Measurements from ENCODE around the gene MATN3.

Gene MATN3

DNA sequence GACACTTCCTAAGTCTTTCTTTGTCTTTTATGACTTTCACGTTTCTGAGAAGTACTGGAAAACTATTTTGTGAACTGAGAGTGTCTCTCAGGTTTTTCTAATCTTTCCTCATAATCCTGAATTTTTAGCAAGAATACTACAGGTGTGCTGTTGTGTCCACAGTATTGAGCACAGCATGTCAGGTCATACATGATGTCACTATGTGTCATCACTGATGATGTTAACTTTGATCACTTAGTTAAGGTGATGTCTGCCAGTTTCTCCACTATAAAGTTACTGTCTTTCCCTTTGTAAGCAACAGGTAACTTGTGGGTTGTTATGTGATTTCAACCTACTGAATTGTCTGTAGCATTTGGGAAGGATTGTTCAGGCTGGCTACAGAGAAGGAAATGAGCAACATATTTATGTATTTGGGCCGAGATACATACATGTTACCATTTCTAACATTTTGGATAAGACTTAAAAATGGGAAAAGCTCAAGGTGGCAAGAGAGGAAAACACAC is 11.1 kb downstream of the MATN3 start:
- no peak for DNase-seq (ENCODE audit: low spot score)
- TF ChIP-seq, protein P1, sequence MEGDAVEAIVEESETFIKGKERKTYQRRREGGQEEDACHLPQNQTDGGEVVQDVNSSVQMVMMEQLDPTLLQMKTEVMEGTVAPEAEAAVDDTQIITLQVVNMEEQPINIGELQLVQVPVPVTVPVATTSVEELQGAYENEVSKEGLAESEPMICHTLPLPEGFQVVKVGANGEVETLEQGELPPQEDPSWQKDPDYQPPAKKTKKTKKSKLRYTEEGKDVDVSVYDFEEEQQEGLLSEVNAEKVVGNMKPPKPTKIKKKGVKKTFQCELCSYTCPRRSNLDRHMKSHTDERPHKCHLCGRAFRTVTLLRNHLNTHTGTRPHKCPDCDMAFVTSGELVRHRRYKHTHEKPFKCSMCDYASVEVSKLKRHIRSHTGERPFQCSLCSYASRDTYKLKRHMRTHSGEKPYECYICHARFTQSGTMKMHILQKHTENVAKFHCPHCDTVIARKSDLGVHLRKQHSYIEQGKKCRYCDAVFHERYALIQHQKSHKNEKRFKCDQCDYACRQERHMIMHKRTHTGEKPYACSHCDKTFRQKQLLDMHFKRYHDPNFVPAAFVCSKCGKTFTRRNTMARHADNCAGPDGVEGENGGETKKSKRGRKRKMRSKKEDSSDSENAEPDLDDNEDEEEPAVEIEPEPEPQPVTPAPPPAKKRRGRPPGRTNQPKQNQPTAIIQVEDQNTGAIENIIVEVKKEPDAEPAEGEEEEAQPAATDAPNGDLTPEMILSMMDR (IDR thresholded peaks at IDR 0.05), result no peak
- no peak overlapping the region for H3K4me3 ChIP-seq
- H3K27ac ChIP-seq, result no peak overlapping the region

DNA sequence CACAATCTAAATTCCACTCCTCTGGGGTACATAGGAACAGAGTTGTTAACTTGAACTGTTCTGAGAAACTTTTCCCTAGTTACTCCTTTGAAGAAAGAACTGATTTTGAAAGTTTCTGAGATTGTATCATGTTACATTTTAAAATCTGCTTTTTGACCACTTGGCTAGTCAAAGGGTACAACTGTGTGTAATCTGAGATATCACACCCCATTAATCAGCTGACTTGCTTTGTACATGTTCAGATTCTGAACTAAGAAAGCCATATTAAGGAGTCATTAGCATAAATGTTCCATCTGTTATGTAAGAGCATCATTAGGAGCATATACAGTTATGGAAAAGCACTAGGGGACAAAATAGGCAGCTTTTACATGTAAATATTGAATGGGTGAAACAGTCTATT is 18.7 kb downstream of the MATN3 start:
- Histone ChIP-seq H3K4me3 (no peak overlapping the region), H3K27ac (no peak overlapping the region)
- TF ChIP-seq, protein P1 (IDR thresholded peaks at IDR 0.05), result no peak
- DNase-seq (ENCODE audit: low spot score), result no peak

DNA sequence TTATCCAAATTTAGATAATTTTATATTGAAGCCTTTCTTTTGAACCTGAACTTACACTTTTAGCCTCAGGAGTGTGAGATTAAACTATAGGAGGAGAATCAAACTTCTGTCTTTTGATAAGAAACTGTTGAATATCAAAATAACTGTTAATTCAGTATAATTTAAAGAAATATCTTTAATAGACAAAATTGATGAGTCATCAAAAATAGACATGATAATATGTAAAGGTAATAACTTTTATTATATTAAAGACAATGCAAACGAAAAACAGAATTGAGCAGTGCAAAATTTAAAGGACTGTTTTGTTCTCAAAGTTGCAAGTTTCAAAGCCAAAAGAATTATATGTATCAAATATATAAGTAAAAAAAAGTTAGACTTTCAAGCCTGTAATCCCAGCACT is 20.6 kb downstream of the MATN3 start:
- no peak overlapping the region for H3K4me3 ChIP-seq
- no peak for DNase-seq (ENCODE audit: low spot score)
- TF ChIP-seq, protein P1 (IDR thresholded peaks at IDR 0.05), result no peak
- H3K27ac ChIP-seq, result no peak overlapping the region

DNA sequence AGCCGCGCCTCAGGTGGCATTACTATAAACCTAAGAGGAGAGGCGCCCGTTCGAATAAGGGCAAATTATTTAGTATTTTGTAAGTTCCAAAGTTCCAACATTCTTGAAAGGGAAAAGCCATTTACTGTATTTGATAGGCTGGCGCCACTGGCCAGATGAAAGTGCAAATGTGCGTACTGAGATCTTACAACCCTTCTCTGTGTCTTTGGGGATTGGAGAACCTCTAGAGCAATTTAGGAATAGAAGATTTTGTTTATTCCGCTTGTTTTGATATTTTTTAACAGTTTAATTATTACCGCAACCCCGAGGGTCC is 22.1 kb downstream of the MATN3 start:
- H3K4me3 ChIP-seq, result peak overlapping the region; percentile 81
- H3K27ac ChIP-seq, result peak overlapping the region; percentile 48 to 59
- no peak for DNase-seq (ENCODE audit: low spot score)
- TF ChIP-seq, protein P1 (IDR thresholded peaks at IDR 0.05), result no peak

DNA sequence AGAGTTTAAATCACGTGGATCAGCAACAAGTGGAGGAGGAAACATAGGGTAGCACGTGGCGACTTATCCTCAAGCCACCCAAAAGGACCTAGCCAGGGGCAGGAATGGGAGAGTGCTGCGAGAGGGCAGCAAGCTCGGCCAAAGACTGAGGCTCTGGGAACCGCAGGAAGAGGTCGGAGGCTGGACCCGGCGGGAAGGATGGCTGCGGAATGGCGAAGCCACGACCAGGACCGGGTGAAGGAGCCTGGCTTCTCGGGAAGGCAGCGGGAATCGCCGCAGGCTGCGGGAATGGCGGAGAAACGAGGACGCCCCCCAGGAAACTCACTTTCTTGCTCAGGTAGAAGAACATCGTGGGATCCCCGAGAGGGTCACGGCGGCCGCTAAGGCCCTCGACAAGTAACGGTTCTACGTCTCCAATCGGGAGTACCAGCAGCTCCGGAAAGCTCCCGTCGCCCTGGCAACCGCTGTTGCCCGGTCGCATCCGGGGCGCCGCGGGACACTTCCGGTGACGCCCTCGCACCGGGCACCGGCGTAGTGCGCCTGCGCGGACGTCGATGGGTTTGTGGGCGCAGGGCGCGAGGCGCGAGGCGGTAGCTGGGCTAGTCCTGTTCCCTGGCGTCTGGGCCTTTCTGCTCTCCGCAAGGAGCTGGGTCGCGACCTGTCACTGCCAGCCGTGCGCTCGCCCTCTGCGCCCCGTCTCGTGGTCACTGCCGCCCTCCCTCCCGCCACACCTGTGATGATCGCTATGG is 22.6 kb downstream of the MATN3 start, which contains the start of gene WDR35:
WDR35 (minus strand) TSS at position 439 of the 749 bp plus-strand sequence; CDS start at position 349, 90 bp downstream.
- peak; percentile 88 for DNase-seq (ENCODE audit: low spot score)
- TF ChIP-seq, protein P1 (IDR thresholded peaks at IDR 0.05), result no peak
- peak within 1 kb of the TSS; percentile 48 to 59 for H3K27ac ChIP-seq

DNA sequence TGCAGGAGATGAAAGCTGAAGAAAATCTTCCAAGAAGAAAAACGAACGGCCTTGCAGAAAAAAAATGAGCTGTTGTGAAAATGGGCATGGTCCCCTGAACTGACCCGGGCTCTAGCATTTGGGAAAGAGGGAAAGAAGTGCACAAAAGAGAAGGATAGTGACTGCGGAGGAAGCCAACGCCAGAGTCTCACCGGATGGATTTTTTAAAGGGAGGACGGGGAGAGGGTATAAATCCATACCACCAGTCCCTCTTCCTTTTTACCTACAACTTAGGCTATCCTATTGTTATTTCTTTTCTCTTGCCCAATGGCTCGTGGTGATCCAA is 23.2 kb downstream of the MATN3 start:
- H3K27ac ChIP-seq, result peak overlapping the region in 1 of 2 donors; percentile 59
- peak overlapping the region; percentile 81 for H3K4me3 ChIP-seq
- TF ChIP-seq, protein P1 (IDR thresholded peaks at IDR 0.05), result no peak
- no peak for DNase-seq (ENCODE audit: low spot score)

More for the DNA sequence above, 22.6 kb downstream of the MATN3 start, which contains the start of gene WDR35:
- peak within 1 kb of the TSS; percentile 81 for H3K4me3 ChIP-seq

DNA sequence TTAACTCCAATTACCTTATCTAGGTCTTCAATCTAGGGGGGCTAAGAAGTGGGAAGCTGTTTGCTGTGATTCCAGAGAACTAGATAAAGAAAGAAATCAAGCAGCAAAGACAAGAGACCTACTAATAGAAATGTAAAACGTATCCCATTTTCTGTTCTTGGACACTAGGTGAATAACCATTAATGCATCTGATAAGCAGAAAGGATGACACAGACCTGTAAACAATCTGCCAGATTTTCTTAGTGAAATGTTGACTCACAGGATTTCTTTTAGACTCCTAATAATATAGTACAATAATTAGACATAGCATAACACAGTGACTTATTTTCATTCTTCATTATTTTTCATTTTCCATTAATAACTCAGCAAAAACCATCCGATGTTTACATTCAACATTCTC is 23.9 kb downstream of the MATN3 start:
- Histone ChIP-seq H3K27ac (no peak overlapping the region), H3K4me3 (peak overlapping the region; percentile 81)
- TF ChIP-seq, protein P1 (IDR thresholded peaks at IDR 0.05), result no peak
- DNase-seq (ENCODE audit: low spot score), result no peak
